ENCODE data around the gene RREB1.

The RREB1 gene

DNA sequence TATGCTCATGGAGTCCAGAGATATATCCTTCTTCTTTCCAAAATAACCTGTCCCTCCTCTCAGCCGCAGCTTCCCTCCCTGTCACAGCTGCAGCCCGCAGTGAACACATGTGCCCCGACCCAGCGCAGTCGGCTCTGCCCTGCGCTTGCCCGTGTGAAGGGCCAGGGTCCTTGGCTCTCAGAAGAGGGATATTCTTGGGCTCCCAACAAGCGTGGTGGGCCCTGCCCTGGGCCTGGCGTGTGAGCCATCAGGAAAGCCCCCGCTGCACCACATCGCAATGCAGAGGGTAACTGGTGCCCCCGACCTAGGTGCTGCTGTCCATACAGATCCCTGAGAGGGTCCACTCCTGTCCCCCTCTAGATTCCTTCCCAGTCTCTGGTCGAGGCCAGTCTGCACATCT is 140.1 kb downstream of the RREB1 start:
- Mint-ChIP-seq H3K4me1 (ENCODE audit: low read depth) (peaks cover 61% of the 10 kb centered on the region), H3K9me3 (no peaks in the 10 kb centered on the region), H3K27me3 (no peaks in the 10 kb centered on the region), H3K27ac (peak overlapping the region; percentile 14), H3K36me3 (ENCODE audit: low read depth) (peaks cover 82% of the 10 kb centered on the region), H3K4me3 (no peak overlapping the region)
- intact Hi-C loops (cut with micrococcal nuclease) = loop anchor here (10.0 kb wide), 2 partner anchors 463 to 523 kb away; no protein-coding TSS in a partner anchor

DNA sequence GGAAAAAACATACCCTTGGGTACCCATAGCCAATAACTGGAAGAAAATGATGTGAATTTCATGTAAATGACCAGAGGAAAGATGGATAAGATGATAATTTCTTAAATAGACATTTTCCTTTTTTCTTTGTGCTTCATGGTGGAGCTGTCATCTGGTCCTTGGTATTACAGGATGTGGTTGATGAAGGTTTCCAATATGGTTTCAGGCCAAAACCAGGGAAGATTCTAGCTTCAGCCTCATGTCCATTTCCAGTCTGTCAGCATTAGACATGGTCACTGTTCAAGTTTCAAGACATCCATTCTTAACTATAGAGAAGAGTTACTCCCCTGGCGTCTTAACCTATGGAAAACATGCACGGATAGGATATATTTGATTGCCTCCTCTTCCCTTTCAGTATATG is 141.6 kb downstream of the RREB1 start:
- no peaks in the 10 kb centered on the region for H3K27me3 Mint-ChIP-seq
- H3K36me3 Mint-ChIP-seq (ENCODE audit: low read depth) = peaks cover 70% of the 10 kb centered on the region

DNA sequence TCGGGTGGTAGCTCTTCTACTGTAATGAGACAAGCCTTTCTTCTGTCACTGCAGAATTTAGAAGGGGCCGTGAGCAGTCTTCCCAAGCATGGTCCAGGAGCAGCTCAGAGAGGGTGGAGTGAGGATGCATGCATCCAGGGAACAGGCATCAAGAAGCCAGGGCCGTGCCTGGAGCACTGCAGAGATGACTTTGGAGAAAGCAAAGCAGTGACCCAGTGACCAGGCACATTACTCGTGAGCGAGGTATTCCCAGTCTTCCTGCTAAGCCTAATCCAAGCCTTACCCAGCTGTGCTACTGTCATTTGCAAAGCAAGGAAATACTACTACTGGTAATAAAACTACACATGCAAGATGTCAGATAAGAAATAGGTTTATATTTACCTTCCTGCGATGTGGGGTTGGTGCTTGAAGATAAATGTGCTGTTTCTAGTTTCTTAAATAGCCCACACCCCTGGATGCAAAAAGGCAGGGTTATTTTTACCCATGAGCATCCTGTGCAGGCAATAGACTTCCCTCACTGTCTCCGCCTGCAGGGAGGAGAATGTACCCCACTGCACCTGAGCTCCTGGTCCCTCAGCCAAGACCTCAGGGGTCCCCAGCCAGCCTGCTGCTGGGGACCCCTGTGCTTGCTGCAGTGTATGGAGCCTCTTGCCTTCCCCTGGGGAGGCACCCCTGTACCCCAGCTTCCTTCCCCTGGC is 142.3 kb downstream of the RREB1 start:
- no peaks in the 10 kb centered on the region for H3K9me3 Mint-ChIP-seq
- peak overlapping the region; percentile 94 for H3K27ac Mint-ChIP-seq
- intact Hi-C loops (cut with micrococcal nuclease) = loop anchor here (10.0 kb wide), 2 partner anchors 465 to 525 kb away; no protein-coding TSS in a partner anchor
- H3K4me3 Mint-ChIP-seq = no peak overlapping the region
- peaks cover 67% of the 10 kb centered on the region for H3K4me1 Mint-ChIP-seq (ENCODE audit: low read depth)
- no peaks in the 10 kb centered on the region for H3K27me3 Mint-ChIP-seq
- peaks cover 63% of the 10 kb centered on the region for H3K36me3 Mint-ChIP-seq (ENCODE audit: low read depth)

More for the DNA sequence above, 141.6 kb downstream of the RREB1 start:
- Mint-ChIP-seq H3K9me3 (no peaks in the 10 kb centered on the region), H3K4me3 (no peak overlapping the region), H3K27ac (peak overlapping the region; percentile 94), H3K4me1 (ENCODE audit: low read depth) (peaks cover 61% of the 10 kb centered on the region)
- intact Hi-C loops (cut with micrococcal nuclease) = loop anchor here (10.0 kb wide), 2 partner anchors 465 to 525 kb away; no protein-coding TSS in a partner anchor

DNA sequence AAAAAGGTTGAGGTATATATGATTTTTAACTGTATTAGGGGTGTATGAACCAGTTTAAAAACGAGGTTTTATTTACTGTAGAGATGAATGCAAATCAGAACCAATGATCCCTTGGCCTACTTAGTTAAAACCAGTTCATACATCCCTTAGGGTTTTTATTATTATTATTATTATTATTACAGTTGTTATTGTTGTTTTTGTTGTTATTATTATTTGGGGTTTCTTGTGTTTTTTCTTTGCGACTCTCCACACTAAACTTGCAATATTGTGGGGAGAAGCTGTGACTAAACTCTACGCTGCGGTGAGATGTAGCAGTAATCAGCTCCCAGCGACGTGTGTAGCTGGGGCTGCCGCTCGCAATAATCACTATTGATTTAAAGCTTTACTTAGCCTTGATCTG is 143.1 kb downstream of the RREB1 start:
- intact Hi-C loops (cut with micrococcal nuclease) = no loop called here
- no peak overlapping the region for H3K4me3 Mint-ChIP-seq
- no peaks in the 10 kb centered on the region for H3K27me3 Mint-ChIP-seq
- H3K36me3 Mint-ChIP-seq (ENCODE audit: low read depth) = peaks cover 56% of the 10 kb centered on the region
- peak overlapping the region; percentile 94 for H3K27ac Mint-ChIP-seq
- peaks cover 75% of the 10 kb centered on the region for H3K4me1 Mint-ChIP-seq (ENCODE audit: low read depth)
- H3K9me3 Mint-ChIP-seq = no peaks in the 10 kb centered on the region

DNA sequence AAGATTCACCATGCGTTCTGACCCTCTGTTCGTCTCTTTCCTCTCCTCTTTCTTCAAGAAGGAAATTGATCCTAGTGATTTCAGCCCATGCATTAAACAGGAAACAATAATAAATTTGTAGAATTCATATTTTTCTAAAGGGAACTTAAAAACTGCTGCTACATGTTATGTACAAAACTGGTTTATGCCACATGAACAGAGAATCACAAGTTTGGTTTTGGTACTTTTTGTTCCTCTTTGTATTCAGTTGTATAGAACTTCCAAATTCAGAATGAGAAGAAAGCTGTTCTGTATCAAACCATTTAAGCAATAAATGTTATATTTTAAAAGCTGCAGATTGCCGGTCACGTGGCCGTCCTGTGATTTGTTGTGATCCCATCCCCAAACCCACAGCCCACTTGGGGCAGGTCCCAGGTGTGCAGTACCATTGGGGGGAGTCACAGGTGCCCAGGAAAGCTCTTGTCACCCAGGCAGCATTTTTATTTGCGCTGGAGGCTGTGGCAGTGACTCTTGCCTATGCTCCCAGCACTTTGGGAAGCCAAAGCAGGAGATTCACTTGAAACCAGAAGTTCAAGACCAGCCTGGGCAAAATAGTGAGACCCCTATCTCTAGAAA is 144.0 kb downstream of the RREB1 start:
- H3K27me3 Mint-ChIP-seq = no peaks in the 10 kb centered on the region
- peaks cover 47% of the 10 kb centered on the region for H3K36me3 Mint-ChIP-seq (ENCODE audit: low read depth)
- H3K9me3 Mint-ChIP-seq = no peaks in the 10 kb centered on the region
- peaks cover 82% of the 10 kb centered on the region for H3K4me1 Mint-ChIP-seq (ENCODE audit: low read depth)
- peak overlapping the region; percentile 23 for H3K4me3 Mint-ChIP-seq
- peak overlapping the region; percentile 94 for H3K27ac Mint-ChIP-seq
- intact Hi-C loops (cut with micrococcal nuclease) = no loop called here

DNA sequence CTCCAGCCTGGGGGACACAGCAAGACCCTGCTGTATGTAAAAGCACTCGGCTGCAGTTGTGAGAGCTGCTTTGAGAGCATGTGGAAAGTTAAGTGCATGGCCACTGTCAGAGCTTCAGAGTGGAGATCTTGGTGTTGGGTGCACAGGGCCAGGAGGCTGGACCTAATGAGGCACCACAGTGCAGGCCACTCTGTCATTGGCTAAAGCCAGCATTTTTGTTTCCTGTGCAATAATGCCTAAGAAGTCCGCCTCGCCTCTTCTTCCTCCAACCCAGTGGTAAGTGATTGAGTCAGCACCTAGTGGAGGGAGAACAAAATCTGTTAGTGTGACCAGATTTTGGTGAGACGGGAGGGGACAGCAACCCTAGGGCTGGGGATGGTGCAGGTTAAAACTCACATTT is 144.6 kb downstream of the RREB1 start:
- intact Hi-C loops (cut with micrococcal nuclease) = no loop called here
- peak overlapping the region; percentile 94 for H3K27ac Mint-ChIP-seq
- H3K27me3 Mint-ChIP-seq = no peaks in the 10 kb centered on the region
- peaks cover 89% of the 10 kb centered on the region for H3K4me1 Mint-ChIP-seq (ENCODE audit: low read depth)
- peaks cover 40% of the 10 kb centered on the region for H3K36me3 Mint-ChIP-seq (ENCODE audit: low read depth)
- H3K9me3 Mint-ChIP-seq = no peaks in the 10 kb centered on the region
- H3K4me3 Mint-ChIP-seq = peak overlapping the region; percentile 23

DNA sequence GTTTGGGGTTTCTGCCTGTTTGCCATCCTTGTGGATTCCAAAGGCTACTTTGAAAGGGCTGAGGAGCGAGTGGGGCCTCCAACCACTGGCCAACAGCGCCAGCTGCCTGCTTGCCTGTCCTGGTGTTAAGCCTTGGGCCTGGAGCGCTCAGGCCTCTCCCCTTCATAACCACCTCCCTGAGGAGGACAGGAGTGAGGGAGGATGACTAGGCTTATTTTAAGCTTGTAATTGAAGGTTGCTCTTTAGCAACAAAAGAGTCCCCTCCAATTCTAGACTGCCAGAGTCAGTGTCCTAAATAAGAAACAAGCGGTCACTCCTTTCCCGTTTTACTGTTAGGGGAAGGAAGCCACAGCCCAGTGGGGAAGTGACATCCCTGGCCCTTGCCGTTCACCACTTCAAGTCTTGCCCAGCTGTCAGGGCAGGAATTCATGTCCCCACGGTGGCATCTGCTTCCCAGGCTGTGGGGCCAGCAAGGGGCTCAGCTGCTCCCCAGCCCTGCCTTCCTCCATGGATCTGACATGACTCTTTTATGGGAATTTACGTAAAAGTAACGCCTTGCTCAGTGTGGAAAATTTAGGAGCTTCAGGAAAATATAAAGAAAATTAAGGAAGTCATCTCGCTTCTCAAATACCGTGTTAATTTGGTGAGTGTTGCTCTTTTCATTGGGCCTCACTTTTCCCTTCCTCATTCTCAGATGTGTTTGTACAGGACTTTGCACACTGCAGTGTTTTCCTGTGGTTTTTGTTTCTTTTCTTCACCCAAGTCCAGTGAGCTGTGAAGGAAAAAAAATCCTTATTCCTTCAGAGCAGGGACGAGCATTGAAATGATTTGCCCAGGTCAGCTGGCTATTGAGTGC is 147.4 kb downstream of the RREB1 start:
- peak overlapping the region; percentile 94 for H3K27ac Mint-ChIP-seq
- H3K4me1 Mint-ChIP-seq (ENCODE audit: low read depth) = peaks cover 96% of the 10 kb centered on the region
- peak overlapping the region; percentile 51 for H3K4me3 Mint-ChIP-seq
- no peaks in the 10 kb centered on the region for H3K27me3 Mint-ChIP-seq
- intact Hi-C loops (cut with micrococcal nuclease) = no loop called here
- H3K9me3 Mint-ChIP-seq = no peaks in the 10 kb centered on the region
- peaks cover 17% of the 10 kb centered on the region for H3K36me3 Mint-ChIP-seq (ENCODE audit: low read depth)

DNA sequence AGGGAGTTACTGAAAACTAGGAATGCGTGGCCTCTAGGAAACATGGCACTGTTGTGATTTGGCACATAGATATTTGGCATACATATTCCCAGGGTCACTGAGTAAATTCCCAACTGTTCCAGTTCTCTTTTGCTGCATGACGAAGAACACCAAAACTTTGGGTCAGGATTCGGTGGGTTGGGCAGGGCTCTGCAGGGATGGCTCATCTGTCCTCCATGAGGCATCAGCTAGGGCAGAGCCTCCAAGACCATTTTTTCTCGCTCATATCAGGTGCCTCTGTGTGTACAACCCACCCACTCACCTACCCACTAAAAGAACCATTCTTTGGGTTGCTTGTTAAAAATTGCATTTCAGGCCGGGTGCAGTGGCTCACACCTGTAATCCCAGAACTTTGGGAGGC is 148.2 kb downstream of the RREB1 start:
- Mint-ChIP-seq H3K27ac (peak overlapping the region; percentile 94), H3K4me1 (ENCODE audit: low read depth) (peaks cover 96% of the 10 kb centered on the region), H3K36me3 (ENCODE audit: low read depth) (peaks cover 10% of the 10 kb centered on the region), H3K9me3 (no peaks in the 10 kb centered on the region), H3K27me3 (no peaks in the 10 kb centered on the region), H3K4me3 (peak overlapping the region; percentile 51)
- intact Hi-C loops (cut with micrococcal nuclease) = no loop called here

DNA sequence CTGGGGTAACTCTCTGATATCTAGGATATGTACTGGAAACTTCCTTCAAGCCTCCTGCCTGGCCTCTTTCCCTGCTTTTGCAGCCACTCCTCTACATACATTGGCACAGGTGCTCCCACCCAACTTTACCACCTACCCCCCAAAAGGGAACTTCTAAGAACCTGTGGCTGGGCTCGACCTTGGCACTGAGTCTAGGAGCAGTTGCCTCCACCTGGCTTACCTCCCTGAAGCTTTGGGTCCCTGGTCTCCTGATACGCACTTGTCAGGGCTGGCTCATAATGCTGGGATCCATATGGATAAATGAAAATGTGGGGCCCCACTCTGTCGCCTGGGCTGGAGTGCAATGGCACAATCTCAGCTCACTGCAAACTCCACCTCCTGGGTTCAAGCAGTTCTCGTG is 149.0 kb downstream of the RREB1 start:
- Mint-ChIP-seq H3K27me3 (no peaks in the 10 kb centered on the region), H3K27ac (peak overlapping the region; percentile 94), H3K36me3 (ENCODE audit: low read depth) (peaks cover 5% of the 10 kb centered on the region), H3K4me1 (ENCODE audit: low read depth) (peaks cover 97% of the 10 kb centered on the region), H3K4me3 (no peak overlapping the region), H3K9me3 (no peaks in the 10 kb centered on the region)
- intact Hi-C loops (cut with micrococcal nuclease) = no loop called here

DNA sequence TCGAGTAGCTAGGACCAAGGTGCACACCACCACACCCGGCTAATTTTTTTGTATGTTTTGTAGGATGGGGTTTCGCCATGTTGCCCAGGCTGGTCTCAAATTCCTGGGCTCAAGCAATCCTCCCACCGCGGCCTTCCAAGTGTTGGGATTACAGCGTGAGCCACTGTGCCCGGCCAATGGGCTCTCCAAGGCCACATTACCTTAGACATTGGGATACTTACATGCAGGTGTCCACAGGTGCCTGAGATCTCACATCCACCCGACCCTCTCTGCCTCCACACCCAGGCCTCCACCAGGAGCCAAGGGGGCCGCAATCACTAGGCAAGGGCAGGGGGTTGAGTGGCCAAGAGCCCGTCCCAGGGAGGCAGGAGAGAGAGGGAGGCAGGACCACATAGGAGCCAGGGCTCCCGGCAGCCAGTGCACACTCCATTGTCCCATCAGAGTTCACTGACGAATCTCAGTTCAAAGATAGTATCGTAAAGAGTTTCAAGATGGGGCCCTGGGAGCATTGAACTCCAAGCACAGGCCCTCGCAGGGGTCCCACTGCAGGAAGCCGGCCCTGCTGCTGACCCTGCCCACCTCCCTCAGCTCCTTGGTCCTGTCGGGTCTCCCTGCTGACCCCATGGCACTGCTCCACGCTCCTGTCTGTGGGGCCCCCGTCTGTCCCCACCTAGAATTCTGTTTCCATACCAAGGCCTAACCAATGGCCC is 149.9 kb downstream of the RREB1 start:
- H3K4me1 Mint-ChIP-seq (ENCODE audit: low read depth) = peaks cover 98% of the 10 kb centered on the region
- H3K9me3 Mint-ChIP-seq = no peaks in the 10 kb centered on the region
- intact Hi-C loops (cut with micrococcal nuclease) = no loop called here
- peak overlapping the region; percentile 94 for H3K27ac Mint-ChIP-seq
- H3K27me3 Mint-ChIP-seq = no peaks in the 10 kb centered on the region
- H3K36me3 Mint-ChIP-seq (ENCODE audit: low read depth) = peaks cover 5% of the 10 kb centered on the region
- H3K4me3 Mint-ChIP-seq = no peak overlapping the region

DNA sequence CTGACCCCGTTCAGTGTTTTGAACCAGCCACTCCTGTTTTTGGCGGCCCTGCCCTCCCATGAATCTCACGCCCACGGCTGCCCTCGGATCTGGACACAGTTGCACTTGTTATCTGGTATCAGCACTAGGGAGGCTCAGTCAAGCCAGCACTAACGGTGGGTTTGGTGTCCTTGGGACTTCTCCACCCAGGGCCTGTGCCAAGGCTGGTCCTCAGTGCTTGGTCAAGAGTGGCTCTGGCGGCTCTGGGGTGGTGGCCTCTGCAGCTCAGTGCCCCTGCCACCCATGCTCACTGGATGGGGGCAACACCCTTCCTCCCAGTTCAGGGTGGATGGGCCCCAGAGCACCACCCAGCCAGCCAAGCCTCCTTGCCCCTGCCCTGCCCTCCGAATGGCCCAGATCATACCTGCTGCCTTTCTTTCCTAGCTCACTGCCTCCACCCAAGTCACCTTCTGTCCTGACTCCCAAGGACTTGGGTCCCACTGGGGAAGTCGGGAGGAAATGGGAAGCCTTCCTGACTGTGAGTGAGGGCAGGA is 150.5 kb downstream of the RREB1 start:
- H3K27me3 Mint-ChIP-seq = no peaks in the 10 kb centered on the region
- no peaks in the 10 kb centered on the region for H3K9me3 Mint-ChIP-seq
- H3K36me3 Mint-ChIP-seq (ENCODE audit: low read depth) = peaks cover 5% of the 10 kb centered on the region
- no peak overlapping the region for H3K4me3 Mint-ChIP-seq
- H3K4me1 Mint-ChIP-seq (ENCODE audit: low read depth) = peaks cover 98% of the 10 kb centered on the region
- intact Hi-C loops (cut with micrococcal nuclease) = no loop called here
- H3K27ac Mint-ChIP-seq = peak overlapping the region; percentile 94

DNA sequence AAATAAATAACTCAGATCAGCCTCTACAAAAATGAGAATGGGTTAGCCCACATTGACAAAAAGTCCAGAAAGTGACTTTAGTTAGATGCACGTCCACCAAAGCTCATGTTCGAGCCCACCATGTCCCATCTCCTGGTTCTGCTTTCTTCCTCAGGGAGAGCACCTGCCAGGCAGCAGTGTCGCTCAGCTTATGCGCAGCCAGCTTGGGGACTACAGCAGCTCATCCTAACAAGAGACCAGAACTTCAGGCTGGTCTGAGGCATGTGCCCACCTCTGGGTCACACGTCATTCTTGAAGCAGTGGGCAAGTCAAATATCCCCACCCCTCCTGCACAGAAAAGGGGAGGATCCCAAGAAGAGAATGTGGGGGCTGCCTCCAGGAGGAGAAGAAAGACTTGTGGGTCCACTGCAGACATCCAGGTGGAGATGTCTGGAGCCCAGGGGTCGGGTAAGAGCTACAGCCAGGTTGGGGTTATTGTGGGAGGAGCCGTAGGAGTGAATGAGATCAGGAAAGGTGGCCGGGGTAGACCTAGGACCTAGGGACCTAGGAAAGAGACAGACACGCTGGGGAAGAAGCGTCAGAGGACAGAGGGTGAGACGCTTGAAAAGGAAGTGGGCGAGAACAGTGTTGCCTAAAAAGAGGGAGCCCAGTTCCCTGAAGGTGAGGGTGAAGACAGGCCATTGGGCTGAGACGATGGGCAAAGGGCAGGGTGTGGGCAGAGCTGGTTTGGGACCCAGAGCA is 152.7 kb downstream of the RREB1 start:
- Mint-ChIP-seq H3K27ac (peak overlapping the region; percentile 95), H3K36me3 (ENCODE audit: low read depth) (peaks cover 5% of the 10 kb centered on the region), H3K4me3 (peak overlapping the region; percentile 93), H3K4me1 (ENCODE audit: low read depth) (peaks cover 77% of the 10 kb centered on the region), H3K9me3 (no peaks in the 10 kb centered on the region), H3K27me3 (no peaks in the 10 kb centered on the region)
- intact Hi-C loops (cut with micrococcal nuclease) = no loop called here
